HG03565 (cell line): ENCODE measurements around the gene MROH7.

ENCODE experiments used
- ATAC-seq: cut with Tn5 transposase; IDR thresholded peaks from one replicate; pipeline ENCODE4 v1.9.1; 2021; ENCODE audit warnings: mild to moderate bottlenecking, moderate library complexity; ENCODE audit not compliant: unreplicated experiment

The MROH7 gene

GRCh38 chr1:54640863-54641836, at the start of gene MROH7:
Gene MROH7 (plus strand): TSS chr1:54641786. CDS start chr1:54652927, 11,141 bp downstream.
- ATAC-seq, result no peak

- no peak for ATAC-seq
Observed at GRCh38 chr1:54593571-54594160, 47.9 kb upstream of the MROH7 start.

GRCh38 chr1:54594463-54594862, 47.1 kb upstream of the MROH7 start:
- no peak for ATAC-seq

- no peak for ATAC-seq
Observed at GRCh38 chr1:54595956-54596498, 45.6 kb upstream of the MROH7 start.

GRCh38 chr1:54596756-54597155, 44.8 kb upstream of the MROH7 start:
- no peak for ATAC-seq

GRCh38 chr1:54597455-54598030, 44.0 kb upstream of the MROH7 start:
- ATAC-seq, result no peak

GRCh38 chr1:54599211-54599823, 42.3 kb upstream of the MROH7 start:
- no peak for ATAC-seq

- ATAC-seq, result no peak
Observed at GRCh38 chr1:54600947-54601721, 40.5 kb upstream of the MROH7 start.

- no peak for ATAC-seq
Observed at GRCh38 chr1:54601730-54602129, 39.9 kb upstream of the MROH7 start.

GRCh38 chr1:54602554-54602953, 39.0 kb upstream of the MROH7 start:
- ATAC-seq, result no peak

- ATAC-seq, result no peak
Observed at GRCh38 chr1:54603241-54603640, 38.3 kb upstream of the MROH7 start.

GRCh38 chr1:54604051-54604450, 37.5 kb upstream of the MROH7 start:
- ATAC-seq, result no peak

GRCh38 chr1:54604572-54605370, 36.8 kb upstream of the MROH7 start:
- ATAC-seq, result no peak

- no peak for ATAC-seq
Observed at GRCh38 chr1:54606096-54606989, 35.2 kb upstream of the MROH7 start.

- no peak for ATAC-seq
Observed at GRCh38 chr1:54606990-54607325, 34.6 kb upstream of the MROH7 start.

GRCh38 chr1:54607821-54608565, 33.6 kb upstream of the MROH7 start:
- no peak for ATAC-seq

- no peak for ATAC-seq
Observed at GRCh38 chr1:54608566-54609230, 32.9 kb upstream of the MROH7 start.
